Loucy (cell line): ENCODE measurements around the gene BCLAF3.

Experiments
- EZH2phosphoT487 ChIP-seq: fragments of 200-600 bp; IDR thresholded peaks from 2 replicates; pipeline ENCODE4 v1.6.1; 2018; ENCODE audit warnings: antibody characterized with exemption, mild to moderate bottlenecking, moderate library complexity, borderline replicate concordance
- TF ChIP-seq, protein P1 (sequence below): fragments of 200-600 bp; sonication (generic); conservative IDR thresholded peaks from 2 replicates; pipeline ENCODE4 v1.5.1; 2014; ENCODE audit warnings: mild to moderate bottlenecking, antibody characterized with exemption, low read length

GRCh38 chrX:19956923-19957322, 33.9 kb downstream of the BCLAF3 start:
- TF ChIP-seq, protein P1, sequence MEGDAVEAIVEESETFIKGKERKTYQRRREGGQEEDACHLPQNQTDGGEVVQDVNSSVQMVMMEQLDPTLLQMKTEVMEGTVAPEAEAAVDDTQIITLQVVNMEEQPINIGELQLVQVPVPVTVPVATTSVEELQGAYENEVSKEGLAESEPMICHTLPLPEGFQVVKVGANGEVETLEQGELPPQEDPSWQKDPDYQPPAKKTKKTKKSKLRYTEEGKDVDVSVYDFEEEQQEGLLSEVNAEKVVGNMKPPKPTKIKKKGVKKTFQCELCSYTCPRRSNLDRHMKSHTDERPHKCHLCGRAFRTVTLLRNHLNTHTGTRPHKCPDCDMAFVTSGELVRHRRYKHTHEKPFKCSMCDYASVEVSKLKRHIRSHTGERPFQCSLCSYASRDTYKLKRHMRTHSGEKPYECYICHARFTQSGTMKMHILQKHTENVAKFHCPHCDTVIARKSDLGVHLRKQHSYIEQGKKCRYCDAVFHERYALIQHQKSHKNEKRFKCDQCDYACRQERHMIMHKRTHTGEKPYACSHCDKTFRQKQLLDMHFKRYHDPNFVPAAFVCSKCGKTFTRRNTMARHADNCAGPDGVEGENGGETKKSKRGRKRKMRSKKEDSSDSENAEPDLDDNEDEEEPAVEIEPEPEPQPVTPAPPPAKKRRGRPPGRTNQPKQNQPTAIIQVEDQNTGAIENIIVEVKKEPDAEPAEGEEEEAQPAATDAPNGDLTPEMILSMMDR, result no peak
- TF ChIP-seq EZH2phosphoT487, result no peak
